ENCODE measurements around the gene TSPAN2. TPM values are rescaled to one million over a fixed set of nuclear protein-coding genes. Genes with fewer than 3 reads are reported as not detected.

The TSPAN2 gene
- total RNA-seq, 1 donor from 2014 or later = 0.91 TPM

GRCh38 chr1:115071012-115071664 lies 18.2 kb downstream of the TSPAN2 start:
- ChIA-PET POLR2A (no interaction called here), CTCF (interaction anchor here (1.0 to 1.6 kb wide), 2 partner anchors 18 to 42 kb away, joined by 3 to 5 read pairs; no protein-coding TSS in a partner anchor)
- H3K27me3 Mint-ChIP-seq = peaks cover 23% of the 10 kb centered on the region
- no peak overlapping the region for H3K27ac Mint-ChIP-seq
- intact Hi-C loops (cut with micrococcal nuclease) = no loop called here
- no peak overlapping the region for H3K4me3 Mint-ChIP-seq
- DNase-seq (no peak), ATAC-seq (ENCODE audit: low read depth) (no peak)
- no peaks in the 10 kb centered on the region for H3K4me1 Mint-ChIP-seq
- H3K9me3 Mint-ChIP-seq = no peaks in the 10 kb centered on the region
- TF ChIP-seq CTCF (IDR thresholded peaks at IDR 0.05) = no peak
- H3K36me3 Mint-ChIP-seq (ENCODE audit: low read depth) = no peaks in the 10 kb centered on the region

- Mint-ChIP-seq H3K27me3 (peaks cover 9% of the 10 kb centered on the region), H3K9me3 (no peaks in the 10 kb centered on the region), H3K36me3 (ENCODE audit: low read depth) (no peaks in the 10 kb centered on the region), H3K4me1 (no peaks in the 10 kb centered on the region), H3K4me3 (no peak overlapping the region), H3K27ac (no peak overlapping the region)
- DNase-seq = no peak
- no peak for ATAC-seq (ENCODE audit: low read depth)
- intact Hi-C loops (cut with micrococcal nuclease) = no loop called here
- POLR2A ChIA-PET = no interaction called here
- CTCF ChIA-PET = no interaction called here
- TF ChIP-seq CTCF (IDR thresholded peaks at IDR 0.05) = no peak
These were observed 19.5 kb downstream of the TSPAN2 start for GRCh38 chr1:115069659-115070308.

- POLR2A ChIA-PET = no interaction called here
- H3K4me1 Mint-ChIP-seq = no peaks in the 10 kb centered on the region
These were observed 20.3 kb downstream of the TSPAN2 start for GRCh38 chr1:115068826-115069585.

GRCh38 chr1:115067161-115067859 lies 22.0 kb downstream of the TSPAN2 start:
- H3K36me3 Mint-ChIP-seq (ENCODE audit: low read depth) = no peaks in the 10 kb centered on the region
- ChIA-PET CTCF (no interaction called here), POLR2A (no interaction called here)
- peaks cover 4% of the 10 kb centered on the region for H3K9me3 Mint-ChIP-seq
- ATAC-seq (ENCODE audit: low read depth) (no peak), DNase-seq (no peak)
- no peaks in the 10 kb centered on the region for H3K27me3 Mint-ChIP-seq
- H3K4me3 Mint-ChIP-seq = no peak overlapping the region
- intact Hi-C loops (cut with micrococcal nuclease) = no loop called here
- TF ChIP-seq CTCF (IDR thresholded peaks at IDR 0.05) = no peak
- peaks cover 13% of the 10 kb centered on the region for H3K4me1 Mint-ChIP-seq
- no peak overlapping the region for H3K27ac Mint-ChIP-seq

More at GRCh38 chr1:115068826-115069585, 20.3 kb downstream of the TSPAN2 start:
- CTCF ChIA-PET = no interaction called here
- H3K27ac Mint-ChIP-seq = no peak overlapping the region
- TF ChIP-seq CTCF (IDR thresholded peaks at IDR 0.05) = no peak
- ATAC-seq (ENCODE audit: low read depth) (no peak), DNase-seq (no peak)
- H3K36me3 Mint-ChIP-seq (ENCODE audit: low read depth) = no peaks in the 10 kb centered on the region
- intact Hi-C loops (cut with micrococcal nuclease) = no loop called here
- no peaks in the 10 kb centered on the region for H3K9me3 Mint-ChIP-seq
- H3K27me3 Mint-ChIP-seq = peaks cover 1% of the 10 kb centered on the region
- H3K4me3 Mint-ChIP-seq = no peak overlapping the region

All from activated B cell treated with CpG ODN at 0.5 μM for 24 hours (primary cell).